GM19043 (cell line): Measurements from ENCODE around the gene ANKRD66.
"Not testable (repeated sequence)": the region's sequence is repeated elsewhere in the genome, so short reads cannot be mapped to it uniquely, and the experiment has no call there.

Experiments
- ATAC-seq: cut with Tn5 transposase; IDR thresholded peaks from one replicate; pipeline ENCODE4 v1.9.1; 2021; ENCODE audit warnings: low read depth; ENCODE audit not compliant: unreplicated experiment

The ANKRD66 gene

DNA sequence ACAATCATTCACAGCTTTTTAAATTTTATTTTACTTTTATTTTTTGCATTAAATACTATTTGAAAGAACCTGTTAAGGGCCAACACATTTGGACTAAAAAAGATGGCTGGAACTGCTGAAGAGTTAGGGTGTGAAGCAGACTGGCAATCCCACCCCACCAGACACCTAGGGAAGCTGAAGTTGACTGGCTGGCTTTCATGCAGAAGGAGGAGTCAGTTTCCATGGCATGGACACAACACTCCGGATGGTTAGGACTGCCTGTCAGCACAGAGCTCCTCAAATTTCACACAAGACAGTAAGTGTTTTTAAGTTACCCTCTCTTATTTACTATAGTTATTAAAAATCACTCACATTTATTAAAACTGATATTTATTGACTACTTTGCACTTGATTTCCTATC, at the start of gene ANKRD66:
TSS of gene ANKRD66 (plus strand) at position 238 of the 400 bp plus-strand sequence. CDS start 5,016 bp downstream, outside the sequence.
- ATAC-seq, result no peak

DNA sequence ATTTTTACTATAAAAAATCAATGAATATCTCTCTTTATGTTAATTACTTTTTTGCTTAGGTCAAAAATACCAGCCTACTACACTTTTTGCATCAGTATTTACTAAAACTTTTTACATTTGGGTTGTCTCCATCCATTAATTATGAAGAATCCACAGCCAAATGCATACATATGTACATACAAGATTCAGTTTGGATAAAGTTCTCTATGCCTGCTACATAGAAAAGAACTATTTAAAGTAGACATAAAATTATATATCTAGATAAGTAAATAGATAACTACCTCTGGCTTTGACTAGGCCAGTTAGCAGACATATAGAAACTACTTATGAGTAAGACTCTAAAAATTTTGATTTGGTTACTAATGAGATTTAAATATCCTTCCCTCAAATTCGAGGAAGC, 46.8 kb upstream of the ANKRD66 start:
- no peak for ATAC-seq

GRCh38 chr6:46704562-46704961, 42.2 kb upstream of the ANKRD66 start:
- no peak for ATAC-seq

DNA sequence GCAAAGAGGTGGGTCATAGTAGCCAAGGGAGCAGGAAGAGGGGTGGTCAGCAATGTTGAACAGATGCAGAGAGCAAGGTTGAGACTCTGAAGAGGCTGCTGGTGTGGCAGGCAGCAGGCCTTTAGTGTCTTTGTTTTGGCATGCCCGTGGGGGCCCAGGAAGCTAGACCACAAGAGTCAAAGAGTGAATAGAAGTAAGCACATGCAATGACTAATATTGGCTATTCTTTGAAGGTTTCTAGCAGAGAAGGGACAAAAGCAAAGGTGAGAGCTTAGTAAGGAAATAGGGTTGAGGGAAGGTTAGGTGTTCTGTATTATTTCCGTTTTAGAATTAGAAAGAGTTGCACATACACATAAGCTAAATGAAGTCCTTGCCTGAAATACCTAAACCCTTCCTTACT, 40.3 kb upstream of the ANKRD66 start:
- no peak for ATAC-seq

GRCh38 chr6:46711491-46711890, 35.2 kb upstream of the ANKRD66 start:
- no peak for ATAC-seq

DNA sequence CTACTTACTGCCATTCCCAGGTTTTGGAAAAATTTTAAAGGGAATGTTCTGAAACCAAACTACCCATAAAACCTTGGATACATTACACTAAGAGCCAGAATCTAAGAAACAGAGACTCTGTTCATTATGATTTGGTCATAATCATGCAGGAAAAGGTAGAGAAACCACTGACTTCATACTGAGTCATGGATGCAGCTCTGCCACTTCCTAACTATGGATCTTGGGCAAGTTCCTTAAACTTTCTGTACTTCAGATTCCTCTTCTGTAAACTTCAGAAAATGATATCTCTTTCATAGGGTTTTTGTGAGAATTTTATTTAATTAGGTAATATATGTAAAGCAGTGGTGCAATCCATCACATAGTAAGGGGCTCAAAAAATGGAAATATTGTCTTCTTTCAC, 31.6 kb upstream of the ANKRD66 start:
- ATAC-seq, result no peak

GRCh38 chr6:46719099-46719498, 27.6 kb upstream of the ANKRD66 start:
- ATAC-seq, result no peak

DNA sequence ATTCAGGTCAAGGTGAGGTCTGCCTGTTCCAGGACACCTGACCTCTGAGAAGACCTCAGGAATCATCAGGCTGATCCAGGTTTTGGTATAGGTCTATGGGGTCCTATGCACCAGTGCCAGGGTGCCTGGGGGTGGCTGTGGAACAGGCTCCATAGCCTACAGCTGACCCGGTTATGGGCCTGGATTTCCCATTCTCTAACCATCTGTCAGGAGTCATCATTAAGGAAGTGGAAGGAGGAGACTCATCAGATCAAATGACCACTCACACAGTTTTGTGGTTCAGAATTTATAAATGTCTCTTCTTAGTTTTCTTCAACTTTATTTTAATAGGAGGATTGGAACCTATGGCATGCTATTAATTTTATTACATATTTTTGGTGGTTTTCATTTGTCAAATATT, 26.3 kb upstream of the ANKRD66 start:
- no peak for ATAC-seq

DNA sequence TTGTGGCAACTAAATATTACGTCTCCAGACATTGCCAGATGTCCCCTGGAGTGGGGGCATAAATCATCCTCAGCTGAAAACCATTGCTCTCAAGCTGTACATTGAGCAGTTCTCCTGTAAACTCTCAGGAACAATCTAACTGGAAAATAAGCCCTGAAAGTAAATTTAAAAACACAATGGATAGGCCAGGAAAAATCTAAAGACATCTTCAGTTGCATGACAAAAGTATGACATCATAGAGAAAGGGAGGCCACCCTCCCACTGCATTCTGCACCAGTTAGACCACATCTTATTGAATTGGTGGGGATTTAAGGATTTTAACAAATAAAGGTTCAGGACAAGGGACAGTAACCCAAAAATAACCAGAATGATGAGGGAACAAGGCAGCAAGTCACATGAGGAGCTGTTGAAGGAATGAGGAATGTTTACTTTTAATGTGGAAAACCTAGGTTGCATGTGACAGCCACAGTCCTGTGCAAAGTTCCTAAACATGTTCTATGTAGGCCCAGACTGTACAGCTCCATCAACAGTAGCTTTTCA, 16.9 kb upstream of the ANKRD66 start:
- no peak for ATAC-seq

- ATAC-seq, result no peak
Observed at GRCh38 chr6:46730921-46731461, 15.7 kb upstream of the ANKRD66 start.

DNA sequence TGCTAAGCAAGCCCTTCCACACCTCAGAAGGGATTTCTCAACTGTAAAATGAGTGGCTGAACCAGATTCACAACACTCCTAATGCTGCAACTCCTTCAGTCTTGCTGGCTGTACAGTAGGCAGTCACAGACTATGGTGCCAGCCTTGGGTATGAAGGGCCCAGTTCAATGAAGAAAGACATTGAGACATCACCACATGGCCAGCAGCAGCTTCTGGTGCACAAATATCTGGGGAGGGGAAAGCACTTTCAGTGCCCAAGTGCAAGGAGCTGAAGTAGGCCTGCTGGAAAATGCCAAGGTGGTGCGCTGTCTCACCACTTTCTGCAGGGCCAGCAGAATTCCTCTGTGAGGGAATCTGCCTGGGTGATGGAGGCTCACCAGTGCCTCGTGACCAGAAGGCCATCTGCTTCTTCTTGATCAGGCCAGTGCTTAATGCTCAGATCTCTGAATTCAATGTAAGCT, 13.4 kb upstream of the ANKRD66 start:
- no peak for ATAC-seq

DNA sequence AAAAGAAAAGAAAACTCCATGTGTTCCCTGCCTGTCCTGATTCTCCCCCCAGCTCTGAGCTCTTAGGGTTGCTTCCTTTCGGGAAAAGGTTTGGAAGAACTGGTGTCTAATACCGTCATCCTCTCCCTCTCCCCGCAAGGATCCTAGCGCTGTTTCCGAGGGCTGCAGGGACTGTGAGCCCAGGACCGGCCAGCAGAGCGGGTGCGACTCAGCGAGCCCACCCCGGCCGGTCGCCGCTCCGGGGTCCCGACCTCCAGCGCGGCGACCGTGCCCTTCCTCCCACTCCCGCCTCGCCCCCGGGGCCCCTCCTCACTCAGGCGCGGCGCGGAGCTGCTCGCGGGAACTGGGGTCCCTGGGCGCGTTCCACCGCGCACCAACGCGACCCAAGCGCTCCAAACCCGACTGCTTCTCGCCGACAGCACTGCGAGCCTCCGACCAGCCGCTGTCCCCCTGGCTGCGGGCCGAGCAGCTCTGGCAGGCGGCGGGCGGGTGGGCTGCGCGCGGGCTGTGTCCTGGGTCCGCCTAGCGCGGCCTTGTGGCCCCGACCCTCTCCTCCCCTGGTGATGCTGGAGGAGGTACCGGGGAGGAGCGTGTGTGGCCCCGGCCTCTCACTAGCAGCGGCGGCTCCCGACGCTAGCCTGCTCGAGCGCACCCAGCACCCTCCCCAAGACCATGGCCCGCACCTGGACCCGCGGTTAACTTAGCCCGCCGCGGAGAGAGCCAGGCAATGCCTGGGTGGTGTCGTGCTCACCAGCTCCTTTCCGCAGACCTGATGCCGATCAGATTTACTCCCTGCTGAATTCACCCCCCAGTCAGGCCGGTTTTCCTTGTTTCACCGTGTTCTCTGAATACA, 11.6 kb upstream of the ANKRD66 start, which contains the start of gene PLA2G7:
TSS of gene PLA2G7 (minus strand) at position 509 of the 853 bp plus-strand sequence. CDS start 12,484 bp downstream, outside the sequence.
- no peak for ATAC-seq

DNA sequence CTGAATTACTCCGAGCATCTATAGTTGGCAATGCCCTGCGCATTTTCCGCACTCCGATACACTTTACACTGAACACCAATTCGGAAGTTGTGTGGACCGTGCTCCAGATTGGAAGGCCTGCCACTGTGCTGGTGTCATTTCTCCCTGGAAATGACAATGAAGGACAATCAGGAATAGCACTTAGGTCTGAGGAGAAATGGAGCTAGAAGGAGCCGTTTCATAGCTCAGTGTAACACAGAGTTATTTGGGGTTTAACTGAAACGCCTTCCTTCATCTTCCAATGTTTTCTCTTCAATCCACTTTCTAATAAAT, 11.1 kb upstream of the ANKRD66 start:
- no peak for ATAC-seq

DNA sequence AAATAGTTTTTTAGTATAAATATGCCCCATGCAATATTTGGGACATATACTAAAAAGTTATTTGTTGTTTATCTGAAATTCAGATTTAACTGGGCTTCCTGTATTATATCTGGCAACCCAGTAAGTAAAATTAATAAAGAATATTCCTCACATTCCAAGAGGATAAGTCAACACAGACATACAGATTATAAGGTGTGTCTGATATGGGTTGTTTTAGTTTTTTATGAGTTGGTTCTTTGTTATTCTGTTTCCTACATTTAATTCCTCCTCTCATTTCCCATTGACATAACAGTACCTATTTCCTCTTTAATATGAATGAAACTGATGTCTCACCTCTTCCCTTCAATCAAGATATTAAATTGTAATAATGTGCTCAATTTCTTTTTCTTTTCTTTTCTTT, 9.8 kb upstream of the ANKRD66 start:
- ATAC-seq, result no peak

GRCh38 chr6:46741482-46741881, 5.3 kb upstream of the ANKRD66 start:
- ATAC-seq, result no peak

DNA sequence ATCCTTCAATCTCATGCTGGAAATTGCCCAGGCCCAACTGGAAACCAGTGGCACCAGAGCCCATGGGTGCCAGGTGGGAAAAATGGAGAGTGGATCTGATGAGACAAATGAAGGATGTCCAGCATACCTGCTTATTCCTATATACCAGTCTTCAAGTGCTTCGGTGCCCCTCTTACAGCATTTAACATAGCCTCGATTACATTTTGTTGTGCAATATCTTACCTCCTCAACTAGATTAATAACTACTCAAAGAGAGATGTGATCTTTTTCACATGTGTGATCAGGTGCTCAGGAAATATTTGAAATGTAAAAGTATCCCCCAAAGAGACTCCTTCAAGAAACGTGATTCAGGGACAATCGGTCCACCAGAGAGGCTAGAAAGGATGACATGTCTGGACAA, 4.8 kb upstream of the ANKRD66 start:
- no peak for ATAC-seq

DNA sequence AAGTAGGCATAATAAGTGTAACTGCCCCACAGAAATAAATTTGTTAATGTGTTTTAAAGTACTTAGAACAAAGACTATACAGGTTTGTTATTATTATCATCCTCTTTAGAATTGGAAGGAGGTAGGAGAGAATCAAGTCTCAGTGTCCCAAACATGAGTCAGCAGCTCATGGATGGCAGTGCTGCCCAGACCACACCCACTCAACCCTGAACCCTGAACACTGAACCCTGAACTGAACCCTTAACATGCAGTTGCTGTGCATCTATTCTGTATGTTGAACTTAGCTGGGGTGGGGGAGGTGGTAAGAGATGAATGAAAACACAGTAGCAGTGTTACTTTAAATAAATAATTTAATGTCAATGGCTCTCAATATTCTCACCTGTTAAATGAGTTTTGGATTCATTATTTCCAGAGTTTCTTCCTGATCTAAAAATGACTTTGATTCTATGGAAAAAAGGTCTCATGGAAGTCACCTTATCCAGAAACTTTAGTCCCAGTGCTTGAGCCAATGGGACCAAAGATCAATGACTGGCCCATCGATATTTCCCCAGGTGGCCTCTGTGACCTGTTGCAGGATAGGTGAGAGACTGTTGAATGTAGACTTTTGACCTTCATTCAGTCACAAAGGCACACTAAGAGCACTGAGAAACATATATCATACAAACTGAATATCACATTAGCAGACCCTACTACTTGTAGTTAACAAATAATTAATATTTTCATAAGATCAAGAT, 3.1 kb upstream of the ANKRD66 start:
- no peak for ATAC-seq

- ATAC-seq, result not testable (repeated sequence)
Observed at GRCh38 chr6:46744159-46744725, 2.5 kb upstream of the ANKRD66 start.

- no peak for ATAC-seq
Observed at GRCh38 chr6:46745973-46746372, 760 bp upstream of the ANKRD66 start.

GRCh38 chr6:46748940-46749503, 2.3 kb downstream of the ANKRD66 start:
- no peak for ATAC-seq

DNA sequence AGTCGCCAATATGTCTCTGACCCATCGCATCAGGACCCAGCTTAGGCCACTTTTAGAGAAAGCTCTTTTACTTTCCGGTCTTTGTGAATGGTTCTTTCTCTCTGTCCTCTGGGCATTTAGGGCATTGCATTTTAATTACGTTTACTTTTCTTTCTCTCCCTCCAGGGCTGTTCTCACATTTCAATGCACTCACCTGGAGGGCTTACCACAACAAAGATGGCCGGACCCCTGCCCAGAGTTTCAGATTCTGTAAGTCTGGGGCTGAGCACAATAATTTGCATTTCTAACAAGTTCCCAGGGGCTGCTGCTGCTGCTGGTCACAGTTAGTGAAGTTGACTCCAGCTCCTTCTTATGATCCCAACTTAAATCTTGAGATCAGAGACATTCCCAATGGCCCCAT, 3.0 kb downstream of the ANKRD66 start:
- ATAC-seq, result no peak
